Measurements from ENCODE around the gene KREMEN1.

DNA sequence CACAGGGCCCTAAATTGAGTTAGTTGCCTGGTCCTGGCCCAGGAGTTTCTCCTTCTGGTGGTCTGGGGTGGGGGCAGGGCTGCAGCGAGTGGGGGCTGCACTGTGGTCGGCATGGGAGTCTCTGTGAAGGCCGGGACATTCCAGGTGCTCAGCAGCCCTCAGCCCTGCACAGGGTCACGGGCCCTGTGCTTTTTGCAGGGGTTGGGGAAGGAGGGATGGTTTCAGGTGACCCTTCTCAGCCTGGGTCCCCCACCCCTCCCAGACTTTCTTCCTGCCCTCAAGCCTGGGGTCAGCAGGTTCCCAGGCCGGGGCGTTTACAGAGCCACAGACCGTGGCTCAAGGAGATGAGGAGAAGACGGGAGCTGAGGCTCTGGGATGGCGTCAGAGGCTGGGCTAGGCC, 140.7 kb downstream of the KREMEN1 start:
- TF ChIP-seq EZH2 (IDR thresholded peaks at IDR 0.05; ENCODE audit: low read depth, unreplicated experiment) (no peak), STAT1 (IDR thresholded peaks at IDR 0.05; ENCODE audit: unreplicated experiment) (no peak)
- TF ChIP-seq, protein P1, sequence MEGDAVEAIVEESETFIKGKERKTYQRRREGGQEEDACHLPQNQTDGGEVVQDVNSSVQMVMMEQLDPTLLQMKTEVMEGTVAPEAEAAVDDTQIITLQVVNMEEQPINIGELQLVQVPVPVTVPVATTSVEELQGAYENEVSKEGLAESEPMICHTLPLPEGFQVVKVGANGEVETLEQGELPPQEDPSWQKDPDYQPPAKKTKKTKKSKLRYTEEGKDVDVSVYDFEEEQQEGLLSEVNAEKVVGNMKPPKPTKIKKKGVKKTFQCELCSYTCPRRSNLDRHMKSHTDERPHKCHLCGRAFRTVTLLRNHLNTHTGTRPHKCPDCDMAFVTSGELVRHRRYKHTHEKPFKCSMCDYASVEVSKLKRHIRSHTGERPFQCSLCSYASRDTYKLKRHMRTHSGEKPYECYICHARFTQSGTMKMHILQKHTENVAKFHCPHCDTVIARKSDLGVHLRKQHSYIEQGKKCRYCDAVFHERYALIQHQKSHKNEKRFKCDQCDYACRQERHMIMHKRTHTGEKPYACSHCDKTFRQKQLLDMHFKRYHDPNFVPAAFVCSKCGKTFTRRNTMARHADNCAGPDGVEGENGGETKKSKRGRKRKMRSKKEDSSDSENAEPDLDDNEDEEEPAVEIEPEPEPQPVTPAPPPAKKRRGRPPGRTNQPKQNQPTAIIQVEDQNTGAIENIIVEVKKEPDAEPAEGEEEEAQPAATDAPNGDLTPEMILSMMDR (conservative IDR thresholded peaks at IDR 0.05; ENCODE audit: low read depth in 2 of 2), result no peak
